Astrocyte of the spinal cord (primary cell): ENCODE results near the gene CAMK2B.

Source experiments
- DNase-seq: peaks from one replicate; pipeline ENCODE4 v3.0.0; 2011; ENCODE audit warnings: low read depth, low spot score
- H3K4me3 ChIP-seq: 2 replicates; pipeline ENCODE4 v1.5.1; 2011; ENCODE audit warnings: low read depth, mild to moderate bottlenecking, low read length, moderate library complexity
- in situ Hi-C: cut with HindIII; loops from 2 replicates; pipeline ENCODE4 v1.10.0; 2017; ENCODE audit warnings: low sequenced_read_pairs
- TF ChIP-seq, protein P1 (sequence below): IDR thresholded peaks from 2 replicates; pipeline ENCODE4 v1.5.1; 2012; ENCODE audit warnings: low read depth, mild to moderate bottlenecking, low read length, inconsistent platforms

Gene CAMK2B

DNA sequence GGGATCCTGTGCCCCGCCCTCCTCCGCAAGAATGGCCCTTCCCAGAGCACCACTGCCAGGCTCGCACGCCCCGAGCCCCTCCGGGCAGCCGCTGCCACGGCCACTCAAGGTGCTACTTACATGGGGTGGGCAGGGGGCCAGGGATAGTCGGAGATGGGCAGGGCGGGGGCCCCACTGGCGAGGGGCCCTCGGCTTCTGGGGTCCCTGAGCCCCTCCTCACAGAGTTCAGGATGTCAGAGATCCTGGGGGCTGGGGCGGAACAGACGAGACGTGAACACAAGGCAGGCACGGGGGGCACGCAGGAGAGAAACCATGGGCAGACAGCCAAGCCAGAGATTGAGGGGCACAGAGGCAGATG, 99.0 kb downstream of the CAMK2B start:
- in situ Hi-C loops, result no loop called here
- TF ChIP-seq, protein P1, sequence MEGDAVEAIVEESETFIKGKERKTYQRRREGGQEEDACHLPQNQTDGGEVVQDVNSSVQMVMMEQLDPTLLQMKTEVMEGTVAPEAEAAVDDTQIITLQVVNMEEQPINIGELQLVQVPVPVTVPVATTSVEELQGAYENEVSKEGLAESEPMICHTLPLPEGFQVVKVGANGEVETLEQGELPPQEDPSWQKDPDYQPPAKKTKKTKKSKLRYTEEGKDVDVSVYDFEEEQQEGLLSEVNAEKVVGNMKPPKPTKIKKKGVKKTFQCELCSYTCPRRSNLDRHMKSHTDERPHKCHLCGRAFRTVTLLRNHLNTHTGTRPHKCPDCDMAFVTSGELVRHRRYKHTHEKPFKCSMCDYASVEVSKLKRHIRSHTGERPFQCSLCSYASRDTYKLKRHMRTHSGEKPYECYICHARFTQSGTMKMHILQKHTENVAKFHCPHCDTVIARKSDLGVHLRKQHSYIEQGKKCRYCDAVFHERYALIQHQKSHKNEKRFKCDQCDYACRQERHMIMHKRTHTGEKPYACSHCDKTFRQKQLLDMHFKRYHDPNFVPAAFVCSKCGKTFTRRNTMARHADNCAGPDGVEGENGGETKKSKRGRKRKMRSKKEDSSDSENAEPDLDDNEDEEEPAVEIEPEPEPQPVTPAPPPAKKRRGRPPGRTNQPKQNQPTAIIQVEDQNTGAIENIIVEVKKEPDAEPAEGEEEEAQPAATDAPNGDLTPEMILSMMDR, result no peak
- H3K4me3 ChIP-seq, result no peak overlapping the region
- no peak for DNase-seq

DNA sequence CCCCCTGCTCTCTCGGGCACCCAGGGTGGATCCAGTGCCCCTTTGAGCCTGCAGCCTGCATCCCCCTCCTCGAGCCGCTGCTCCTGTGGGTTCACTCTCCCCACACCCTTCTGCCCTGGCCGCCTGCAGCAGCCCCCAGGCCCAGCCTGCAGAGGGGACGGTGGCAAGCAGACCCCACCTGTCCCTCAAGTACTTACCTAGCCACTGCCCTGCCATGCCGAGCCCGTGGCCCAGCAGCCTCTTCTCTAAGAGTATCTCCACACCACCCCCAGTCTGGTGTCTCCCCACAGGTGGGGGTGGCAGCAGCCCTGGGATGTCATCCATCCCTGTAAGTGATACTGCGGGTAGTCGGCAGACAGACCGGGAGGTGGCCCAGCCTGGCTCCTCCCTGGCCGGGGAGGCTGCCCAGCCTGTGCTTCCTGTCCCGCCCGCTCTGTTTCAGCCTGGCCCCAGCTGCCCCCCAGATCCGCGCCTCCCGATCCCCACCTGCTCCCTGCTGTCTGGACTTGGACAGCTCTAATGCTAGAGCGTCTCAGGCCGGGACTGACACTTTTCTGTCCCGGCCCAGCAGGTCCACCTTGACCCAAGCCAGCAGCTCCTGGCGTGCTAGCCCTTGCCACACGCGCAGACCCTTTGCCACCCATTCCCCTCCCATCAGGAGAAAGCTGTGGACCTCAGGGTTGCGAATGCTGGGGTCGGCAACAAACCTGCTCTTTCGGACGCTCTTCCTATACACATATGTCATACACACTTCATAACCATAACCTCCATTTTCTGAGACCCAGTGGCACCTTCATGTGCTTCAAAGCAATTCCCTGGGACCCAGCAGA, 99.6 kb downstream of the CAMK2B start:
- in situ Hi-C loops, result no loop called here
- no peak overlapping the region for H3K4me3 ChIP-seq
- DNase-seq, result no peak
- TF ChIP-seq, protein P1, result no peak

DNA sequence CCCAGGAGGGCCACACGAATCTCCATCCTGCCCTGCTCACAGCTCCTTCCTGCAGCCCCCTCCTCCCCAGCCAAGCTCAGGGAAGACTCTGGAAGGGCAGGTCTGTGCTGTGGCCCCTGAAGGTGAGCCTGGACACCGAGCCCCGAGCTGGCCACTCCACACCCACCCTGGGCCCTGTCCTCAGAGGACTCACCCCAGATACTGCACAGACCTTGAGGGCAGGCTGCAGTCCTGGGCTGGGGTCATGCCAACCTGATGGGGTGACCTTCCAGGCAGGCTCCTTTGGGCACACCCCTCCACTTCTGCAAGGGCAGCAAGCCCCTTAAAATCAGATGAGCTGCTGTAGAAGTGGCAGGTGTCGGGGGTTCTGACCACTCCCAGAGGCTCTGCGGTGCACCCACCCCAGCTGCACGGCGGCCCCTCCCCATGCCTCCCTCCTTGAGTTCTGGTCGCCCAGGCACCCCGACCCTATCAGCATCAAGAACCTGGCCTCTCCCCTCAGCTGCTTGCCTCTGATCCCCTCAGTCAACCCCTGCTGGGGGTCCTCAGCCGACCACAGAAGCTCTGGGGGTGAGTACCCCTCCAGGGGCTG, 100.3 kb downstream of the CAMK2B start:
- TF ChIP-seq, protein P1, result no peak
- in situ Hi-C loops, result no loop called here
- no peak overlapping the region for H3K4me3 ChIP-seq
- no peak for DNase-seq

DNA sequence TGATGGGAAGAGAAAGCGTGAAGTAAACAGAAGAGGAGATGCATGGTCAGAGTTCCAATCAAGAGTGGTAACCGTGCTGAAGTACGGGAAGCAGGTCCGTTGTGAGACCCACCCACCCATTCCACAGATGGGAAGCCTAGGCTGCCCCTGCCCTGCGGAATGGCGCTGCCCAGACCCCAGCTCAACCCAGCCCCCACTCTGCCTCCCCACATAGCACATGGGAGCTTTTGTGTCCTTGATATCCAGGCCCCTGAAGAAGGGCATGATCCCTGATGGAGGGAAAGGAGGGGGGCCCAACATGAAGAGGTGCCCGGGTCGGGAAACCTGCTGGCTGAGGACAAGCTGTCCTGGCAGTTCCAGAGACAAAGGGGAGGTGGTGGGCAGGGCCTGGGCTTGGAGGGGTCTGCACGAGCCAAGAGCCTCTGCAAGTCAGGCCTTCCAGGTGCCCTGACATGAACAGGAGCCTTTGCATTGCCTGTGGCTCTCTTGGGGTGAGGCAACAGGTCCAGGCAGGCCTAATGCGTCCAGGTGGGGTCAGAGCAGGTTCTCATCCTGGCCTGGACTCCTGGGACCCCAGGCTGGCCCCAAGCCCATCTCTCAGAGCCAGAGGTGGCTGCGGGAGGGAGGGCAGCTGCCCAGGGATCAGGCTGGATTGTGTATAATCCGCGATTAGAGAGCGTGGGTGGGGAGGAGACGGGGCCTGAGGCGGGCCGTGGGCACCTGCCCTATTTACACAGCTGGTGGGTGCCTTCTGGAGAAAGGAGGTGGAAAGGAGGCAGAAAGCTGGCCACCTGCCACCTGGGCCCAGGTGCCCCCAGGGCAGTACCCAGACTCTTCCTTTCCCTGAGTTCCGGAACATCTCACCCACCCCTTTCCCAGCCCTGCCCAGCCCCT, 101.1 kb downstream of the CAMK2B start:
- in situ Hi-C loops, result no loop called here
- no peak overlapping the region for H3K4me3 ChIP-seq
- no peak for DNase-seq
- TF ChIP-seq, protein P1, result no peak

DNA sequence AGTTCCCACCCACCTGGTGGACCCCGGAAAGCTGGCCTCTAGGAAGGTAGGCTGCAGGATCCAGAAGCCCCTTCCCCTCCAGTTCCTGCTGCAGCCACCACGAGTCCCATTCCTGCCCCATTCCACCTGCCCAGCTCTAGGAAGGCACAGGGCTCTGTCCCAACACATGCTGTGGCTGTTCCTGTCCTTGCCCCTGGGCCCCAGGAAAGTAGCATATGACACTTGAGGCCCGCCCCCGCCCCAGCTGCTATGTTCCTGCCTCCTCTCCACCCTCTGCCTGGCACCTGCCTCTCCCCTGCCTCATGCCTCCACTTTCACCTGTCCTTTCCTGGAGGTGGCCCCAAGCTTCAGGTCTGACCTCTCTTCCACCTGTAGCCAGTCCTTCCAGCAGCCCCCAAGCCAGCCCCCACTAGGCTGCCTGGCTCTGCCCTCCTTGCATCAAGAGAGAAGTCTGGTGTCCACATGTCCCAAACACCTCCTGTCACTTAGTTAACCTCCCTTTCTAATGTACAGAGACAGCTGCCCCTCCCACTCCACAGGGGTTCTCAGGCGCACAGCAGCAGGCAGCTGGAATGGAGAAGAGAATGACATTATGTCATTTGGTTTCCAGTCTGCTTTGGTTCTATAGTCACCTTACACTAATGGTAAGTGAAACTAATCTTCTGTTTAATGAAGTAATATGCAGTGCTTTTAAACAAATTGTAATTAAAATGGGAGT, 101.9 kb downstream of the CAMK2B start:
- no peak for DNase-seq
- H3K4me3 ChIP-seq, result no peak overlapping the region
- TF ChIP-seq, protein P1, result no peak
- in situ Hi-C loops, result no loop called here

DNA sequence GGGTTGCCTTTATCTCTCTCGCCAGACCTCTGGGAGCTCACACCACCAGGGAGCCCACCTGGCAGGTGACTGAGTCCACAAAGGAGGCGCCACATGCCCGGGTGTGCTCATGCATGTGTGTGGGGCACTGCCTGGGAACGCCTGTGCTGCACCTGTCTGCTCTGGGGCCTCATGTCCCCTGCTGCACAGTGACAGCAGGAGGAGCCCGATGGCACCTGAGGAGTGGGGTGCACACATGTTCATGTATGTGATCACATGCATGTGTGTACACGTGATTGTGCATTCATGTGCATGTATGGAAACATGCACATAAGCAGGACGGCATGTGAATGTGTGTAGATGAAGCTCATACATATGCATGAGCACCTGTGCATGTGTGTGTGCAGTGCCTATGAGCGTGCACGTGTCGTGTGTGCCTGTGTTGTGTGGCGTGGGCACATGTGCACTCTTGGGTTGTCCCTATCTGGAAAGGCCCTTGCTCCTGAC, 102.6 kb downstream of the CAMK2B start:
- no peak for DNase-seq
- TF ChIP-seq, protein P1, result no peak
- H3K4me3 ChIP-seq, result no peak overlapping the region
- in situ Hi-C loops, result no loop called here
